Measurements from ENCODE around the gene STX11.

STX11 gene

GRCh38 chr6:144113366-144113765, 37.0 kb upstream of the STX11 start:
- no peak for DNase-seq (ENCODE audit: extremely low read depth, low read depth)
- TF ChIP-seq CTCF (IDR thresholded peaks at IDR 0.05; ENCODE audit: low read depth, low read length, missing control alignments): no peak
- no peak overlapping the region for H3K4me3 ChIP-seq (replicated peaks; ENCODE audit: low read depth, low read length)

- DNase-seq (ENCODE audit: extremely low read depth, low read depth): no peak
- no peak for TF ChIP-seq CTCF (IDR thresholded peaks at IDR 0.05; ENCODE audit: low read depth, low read length, missing control alignments)
- no peak overlapping the region for H3K4me3 ChIP-seq (replicated peaks; ENCODE audit: low read depth, low read length)
Observed at GRCh38 chr6:144115219-144115618, 35.1 kb upstream of the STX11 start.

DNA sequence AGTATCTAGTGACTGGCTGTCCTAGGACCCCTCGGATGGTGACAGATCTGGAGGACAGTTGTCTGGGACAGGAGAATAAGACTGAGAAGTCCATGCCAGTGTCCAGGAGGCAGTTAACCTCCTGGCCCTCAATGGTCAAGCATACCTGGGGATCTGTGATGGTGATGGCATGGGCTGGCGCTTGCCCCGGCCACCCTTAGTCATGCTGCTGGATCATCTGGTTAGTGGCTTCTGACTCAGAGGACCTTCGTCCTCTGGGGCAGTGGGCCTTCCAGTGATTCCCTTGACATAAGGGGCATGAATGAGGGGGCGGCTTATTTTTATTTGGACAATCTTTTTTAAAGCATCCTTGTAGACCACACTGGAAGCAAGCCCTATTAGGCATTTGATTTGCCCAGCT, 30.9 kb upstream of the STX11 start:
- TF ChIP-seq CTCF (IDR thresholded peaks at IDR 0.05; ENCODE audit: low read depth, low read length, missing control alignments): no peak
- DNase-seq (ENCODE audit: extremely low read depth, low read depth): no peak
- H3K4me3 ChIP-seq (replicated peaks; ENCODE audit: low read depth, low read length): no peak overlapping the region

DNA sequence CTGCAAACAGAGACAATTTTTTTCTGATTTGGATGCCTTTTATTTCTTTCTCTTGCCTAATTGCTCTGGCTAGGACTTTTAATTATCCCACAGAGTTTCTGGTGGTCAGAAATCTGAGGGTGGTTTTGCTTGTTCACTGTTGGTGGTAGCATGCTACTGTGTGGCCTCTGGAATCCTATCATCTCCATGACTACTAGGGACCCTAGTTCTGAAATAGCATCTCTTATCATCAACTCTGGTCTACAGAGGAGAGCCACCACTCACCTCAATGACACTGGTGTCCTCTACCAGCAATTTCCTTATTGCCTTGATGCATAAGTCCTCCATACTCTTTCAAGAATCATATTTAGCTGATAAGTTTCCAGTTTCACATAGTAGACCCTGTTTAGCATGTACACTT, 27.5 kb upstream of the STX11 start:
- H3K4me3 ChIP-seq (replicated peaks; ENCODE audit: low read depth, low read length): no peak overlapping the region
- no peak for DNase-seq (ENCODE audit: extremely low read depth, low read depth)
- TF ChIP-seq CTCF (IDR thresholded peaks at IDR 0.05; ENCODE audit: low read depth, low read length, missing control alignments): no peak

DNA sequence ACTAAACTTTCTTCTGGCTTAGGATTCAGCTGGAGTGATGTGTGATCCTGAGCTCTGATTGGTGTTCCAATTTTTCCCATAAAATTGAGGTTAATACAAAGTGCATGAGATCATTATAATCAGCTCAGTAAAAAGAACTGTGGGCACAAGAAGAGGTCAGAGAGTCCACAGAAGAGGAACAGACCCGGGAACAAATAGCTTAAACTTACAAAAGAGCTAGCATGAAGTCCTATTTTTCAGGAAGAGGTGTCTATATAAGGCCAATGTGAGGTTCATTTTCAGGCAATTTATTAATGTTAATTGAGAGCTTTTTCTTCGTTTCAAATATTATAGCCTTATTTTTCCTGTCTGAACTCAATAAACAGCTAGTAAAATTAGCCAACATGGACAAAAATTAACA, 26.9 kb upstream of the STX11 start:
- DNase-seq (ENCODE audit: extremely low read depth, low read depth): no peak
- H3K4me3 ChIP-seq (replicated peaks; ENCODE audit: low read depth, low read length): no peak overlapping the region
- TF ChIP-seq CTCF (IDR thresholded peaks at IDR 0.05; ENCODE audit: low read depth, low read length, missing control alignments): no peak

DNA sequence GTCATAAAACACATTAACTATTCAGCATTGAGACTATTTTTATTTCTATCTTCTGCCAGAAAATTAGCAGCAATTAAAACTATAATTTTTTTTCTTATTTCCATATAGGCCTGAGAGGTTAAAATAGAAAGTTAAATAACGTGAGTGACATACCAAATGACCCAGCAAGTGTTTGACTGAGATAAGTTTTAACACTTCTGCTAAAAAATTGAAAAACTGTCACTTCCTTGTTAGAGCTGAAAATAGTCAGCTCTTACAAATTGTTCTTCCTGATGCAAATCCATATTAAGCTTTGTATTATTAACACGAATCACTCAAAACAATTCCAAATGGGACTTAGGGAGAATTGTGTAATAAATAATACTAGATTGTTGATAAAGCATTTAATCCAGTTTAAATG, 26.5 kb upstream of the STX11 start:
- no peak overlapping the region for H3K4me3 ChIP-seq (replicated peaks; ENCODE audit: low read depth, low read length)
- DNase-seq (ENCODE audit: extremely low read depth, low read depth): no peak
- TF ChIP-seq CTCF (IDR thresholded peaks at IDR 0.05; ENCODE audit: low read depth, low read length, missing control alignments): no peak

DNA sequence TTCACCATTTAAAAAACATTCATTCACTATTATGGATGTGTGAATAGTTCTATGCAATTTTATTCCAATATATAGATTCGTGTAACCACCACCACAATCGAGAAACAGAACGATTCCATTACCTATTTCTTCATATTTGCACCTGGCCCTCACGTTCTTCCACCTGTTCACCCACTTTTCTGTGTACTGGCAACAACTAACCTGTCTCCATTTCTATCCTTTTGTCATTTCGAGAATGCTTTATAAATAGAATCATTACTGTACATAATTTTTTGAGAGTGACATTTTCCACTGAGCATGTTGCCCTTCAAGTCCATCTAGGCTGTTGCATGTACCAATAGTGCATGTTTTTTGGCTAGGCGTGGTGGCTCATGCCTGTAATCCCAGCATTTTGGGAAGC, 23.2 kb upstream of the STX11 start:
- H3K4me3 ChIP-seq (replicated peaks; ENCODE audit: low read depth, low read length): no peak overlapping the region
- TF ChIP-seq CTCF (IDR thresholded peaks at IDR 0.05; ENCODE audit: low read depth, low read length, missing control alignments): no peak
- DNase-seq (ENCODE audit: extremely low read depth, low read depth): no peak
